GM12873 (cell line): ENCODE measurements around the gene SRRD.

Source experiments
- TF ChIP-seq, protein P1 (sequence below): IDR thresholded peaks from 2 replicates; pipeline ENCODE4 v1.5.1; 2012; ENCODE audit warnings: low read depth, mild to moderate bottlenecking, moderate library complexity, low read length, control low read depth; ENCODE audit not compliant: insufficient read depth; ENCODE audit errors: missing control alignments

SRRD gene

DNA sequence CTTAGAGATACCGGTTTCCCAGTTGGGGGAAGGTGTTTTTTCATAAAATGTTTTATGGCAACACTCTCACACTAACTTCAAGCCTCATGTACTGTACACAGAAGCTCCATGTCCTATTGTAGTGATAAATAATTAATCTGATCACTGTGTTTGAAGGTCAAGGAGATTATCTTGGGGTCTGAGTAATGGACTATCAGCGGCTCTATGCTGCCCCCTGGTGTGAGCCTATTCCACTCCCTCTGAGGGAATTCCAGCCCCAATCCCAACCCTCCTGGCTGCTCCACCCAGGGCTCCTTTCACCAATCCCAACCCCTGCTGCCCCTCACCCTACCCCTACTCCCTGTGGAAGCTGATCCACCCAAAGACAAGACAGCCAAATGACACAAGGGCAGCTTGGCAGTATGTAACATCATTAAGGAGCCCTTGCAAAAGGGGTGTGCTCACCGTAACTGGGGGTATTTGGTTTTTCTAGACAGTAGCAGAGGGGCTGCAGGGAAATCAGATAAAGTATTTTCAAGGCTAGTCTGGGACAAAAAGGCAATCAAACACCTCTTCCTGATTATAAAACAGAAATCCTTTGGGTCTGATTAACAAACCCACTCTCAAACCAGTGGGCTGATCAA lies 22.4 kb upstream of the SRRD start:
- TF ChIP-seq, protein P1, sequence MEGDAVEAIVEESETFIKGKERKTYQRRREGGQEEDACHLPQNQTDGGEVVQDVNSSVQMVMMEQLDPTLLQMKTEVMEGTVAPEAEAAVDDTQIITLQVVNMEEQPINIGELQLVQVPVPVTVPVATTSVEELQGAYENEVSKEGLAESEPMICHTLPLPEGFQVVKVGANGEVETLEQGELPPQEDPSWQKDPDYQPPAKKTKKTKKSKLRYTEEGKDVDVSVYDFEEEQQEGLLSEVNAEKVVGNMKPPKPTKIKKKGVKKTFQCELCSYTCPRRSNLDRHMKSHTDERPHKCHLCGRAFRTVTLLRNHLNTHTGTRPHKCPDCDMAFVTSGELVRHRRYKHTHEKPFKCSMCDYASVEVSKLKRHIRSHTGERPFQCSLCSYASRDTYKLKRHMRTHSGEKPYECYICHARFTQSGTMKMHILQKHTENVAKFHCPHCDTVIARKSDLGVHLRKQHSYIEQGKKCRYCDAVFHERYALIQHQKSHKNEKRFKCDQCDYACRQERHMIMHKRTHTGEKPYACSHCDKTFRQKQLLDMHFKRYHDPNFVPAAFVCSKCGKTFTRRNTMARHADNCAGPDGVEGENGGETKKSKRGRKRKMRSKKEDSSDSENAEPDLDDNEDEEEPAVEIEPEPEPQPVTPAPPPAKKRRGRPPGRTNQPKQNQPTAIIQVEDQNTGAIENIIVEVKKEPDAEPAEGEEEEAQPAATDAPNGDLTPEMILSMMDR: peak; percentile 89

DNA sequence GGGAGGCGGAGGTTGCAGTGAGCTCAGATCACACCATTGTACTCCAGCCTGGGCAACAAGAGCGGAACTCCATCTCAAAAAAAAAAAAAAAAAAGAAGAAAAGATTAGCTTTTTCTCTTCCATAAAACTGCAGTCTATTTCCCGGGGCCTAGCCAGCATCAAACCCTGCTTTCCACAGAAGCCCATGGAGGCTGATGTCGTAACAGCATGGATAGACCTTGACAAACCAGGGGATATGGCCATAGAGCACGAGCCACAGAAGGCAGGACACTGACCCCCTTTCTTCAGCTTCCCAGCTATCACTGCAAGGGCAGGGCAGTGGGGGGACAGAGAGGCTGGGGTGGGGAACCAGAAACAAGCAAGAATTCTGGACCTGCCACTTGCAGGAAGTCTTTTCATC lies 21.6 kb upstream of the SRRD start:
- TF ChIP-seq, protein P1: no peak

DNA sequence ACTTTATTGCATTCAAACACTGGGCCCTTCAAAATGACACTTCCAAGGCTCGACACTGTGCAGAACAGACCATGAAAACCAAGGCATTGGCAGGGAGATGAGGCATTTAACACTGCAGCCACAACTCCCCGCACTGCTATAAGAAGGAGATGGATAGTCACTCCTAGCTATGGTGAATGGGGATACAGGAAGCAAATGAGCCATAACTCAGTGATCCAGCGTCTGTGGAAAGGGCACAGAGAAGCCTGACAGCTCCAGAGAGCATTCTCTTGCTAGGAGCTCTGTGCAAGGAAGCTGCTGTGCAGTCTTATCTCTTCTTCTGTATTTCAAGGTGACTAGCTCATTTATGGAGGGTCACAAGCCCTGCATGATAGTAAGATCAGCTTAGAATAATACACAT lies 21.0 kb upstream of the SRRD start:
- TF ChIP-seq, protein P1: no peak

DNA sequence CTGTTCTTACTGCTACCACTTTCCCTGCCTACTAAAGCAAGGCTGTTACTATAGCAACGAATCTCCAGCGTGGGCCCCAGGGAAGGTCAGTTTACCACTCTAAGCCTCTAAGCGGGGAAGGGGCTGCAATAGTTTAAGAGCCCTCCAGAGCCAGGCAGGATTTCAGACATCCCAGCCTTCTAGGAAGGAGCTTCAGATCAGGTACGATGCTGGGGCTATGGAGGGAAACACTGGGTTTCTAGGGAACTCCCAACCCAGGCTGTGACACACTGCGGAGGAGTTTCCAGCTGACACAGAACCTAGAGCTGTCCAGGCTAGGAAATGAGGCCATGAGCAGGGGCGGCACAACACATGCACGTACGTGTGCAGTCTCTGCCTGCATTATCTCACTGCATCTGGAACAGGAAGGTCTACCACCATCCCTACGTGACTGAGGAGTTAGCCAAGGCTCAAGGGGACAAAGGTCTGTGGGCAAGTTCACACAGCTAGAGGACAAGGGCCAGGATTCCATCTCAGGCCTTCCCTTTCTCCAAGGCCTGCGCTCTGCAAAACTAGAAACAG lies 20.5 kb upstream of the SRRD start:
- TF ChIP-seq, protein P1: no peak

DNA sequence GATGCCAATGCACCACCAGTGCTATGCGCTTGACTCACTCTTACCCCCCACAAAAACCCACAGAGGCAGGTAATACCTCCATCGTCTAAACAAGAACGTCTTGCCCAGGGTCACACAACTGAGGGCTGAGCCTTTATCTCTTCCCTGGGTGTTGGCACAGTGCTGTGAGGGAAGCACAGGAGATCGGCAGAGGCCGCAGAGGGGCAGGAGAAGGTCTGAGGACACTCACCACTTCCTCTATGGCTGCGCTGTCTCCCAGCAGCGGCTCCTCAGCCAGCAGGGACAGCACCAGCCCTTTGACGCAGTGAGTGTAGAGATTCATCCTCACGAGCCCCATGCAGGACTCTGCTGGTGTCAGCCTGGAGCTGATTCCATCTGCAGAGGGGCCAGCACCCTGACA lies 20.0 kb upstream of the SRRD start:
- TF ChIP-seq, protein P1: no peak

DNA sequence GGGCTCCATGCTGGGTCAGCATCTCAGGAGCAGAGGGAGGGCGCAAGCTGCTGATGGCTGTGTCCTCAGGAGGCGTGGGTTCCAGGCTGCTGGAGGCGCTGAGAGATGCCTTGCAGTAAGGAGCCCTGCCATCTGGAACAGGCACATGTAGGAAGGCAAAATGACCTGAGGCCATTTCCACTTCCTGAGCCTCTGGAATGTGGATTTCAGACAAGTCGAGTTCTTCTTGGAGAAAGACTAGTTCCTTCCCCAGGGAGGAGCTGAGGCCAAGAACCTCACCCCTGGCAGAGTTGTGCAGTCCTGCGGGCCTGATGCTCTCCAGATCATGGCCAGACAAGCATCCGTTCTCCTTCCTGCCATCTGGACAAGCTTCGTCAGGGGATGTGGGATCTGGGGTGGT lies 19.4 kb upstream of the SRRD start:
- TF ChIP-seq, protein P1: no peak

DNA sequence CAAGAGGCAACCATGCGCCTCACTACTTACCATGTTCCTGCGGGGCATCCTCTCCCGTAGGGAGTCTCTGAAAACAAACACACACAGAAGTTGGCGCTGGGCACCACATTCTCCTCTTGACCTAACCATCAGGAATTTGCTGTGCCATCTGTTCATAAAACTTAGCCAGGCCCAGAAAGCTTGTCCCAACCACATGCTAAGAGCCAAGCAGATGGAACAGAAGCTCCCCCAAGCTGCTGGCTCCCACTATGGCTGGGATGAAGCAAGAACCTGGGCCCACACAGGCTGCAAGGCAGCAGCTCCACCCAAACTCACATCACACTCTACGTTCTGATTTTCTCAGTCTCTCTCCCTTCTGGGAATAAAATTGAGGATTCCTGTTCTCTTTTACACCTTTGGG lies 17.5 kb upstream of the SRRD start:
- TF ChIP-seq, protein P1: no peak
